NCI-H2227 (cell line): Measurements from ENCODE around the gene OR4S2.

Experiments used
- DNase-seq: peaks from one replicate; lab custom pipeline; 2025; ENCODE audit not compliant: unreplicated experiment; lab: John Stamatoyannopoulos, UW

The OR4S2 gene

GRCh38 chr11:55648027-55648426 lies at the start of gene OR4S2:
TSS of gene OR4S2 (plus strand) at chr11:55648327. CDS start at chr11:55650904, 2,577 bp downstream.
- DNase-seq, result no peak

DNA sequence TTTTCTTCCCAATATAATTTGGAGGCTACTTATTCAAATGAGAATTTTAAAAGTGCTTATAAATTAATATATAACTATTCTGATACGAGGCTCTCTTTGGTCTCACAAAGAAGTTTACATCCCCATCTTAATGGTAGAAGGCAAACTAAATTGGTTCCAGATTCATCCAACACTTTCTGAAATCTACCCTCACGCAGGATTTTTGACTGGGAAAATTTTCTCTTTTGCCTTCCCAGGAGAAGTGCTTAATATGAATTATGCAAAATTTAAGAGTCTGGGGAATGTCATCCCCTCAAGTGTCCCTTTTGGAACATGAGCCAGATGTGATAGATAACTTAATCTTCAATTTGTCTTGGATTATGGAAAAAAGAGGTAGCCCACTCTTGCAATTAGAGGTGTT lies 40.6 kb upstream of the OR4S2 start, which contains the start of gene OR4C11:
Gene OR4C11, minus strand, starts transcription at position 101 of the 400 bp plus-strand sequence. CDS start 3,272 bp downstream, outside the sequence.
- no peak for DNase-seq

- DNase-seq, result no peak
Observed at GRCh38 chr11:55624531-55624930, 23.6 kb upstream of the OR4S2 start.

GRCh38 chr11:55634813-55635212 lies 13.3 kb upstream of the OR4S2 start, which contains the start of gene OR4P4:
TSS of gene OR4P4 (plus strand) at chr11:55635113.
- no peak for DNase-seq

DNA sequence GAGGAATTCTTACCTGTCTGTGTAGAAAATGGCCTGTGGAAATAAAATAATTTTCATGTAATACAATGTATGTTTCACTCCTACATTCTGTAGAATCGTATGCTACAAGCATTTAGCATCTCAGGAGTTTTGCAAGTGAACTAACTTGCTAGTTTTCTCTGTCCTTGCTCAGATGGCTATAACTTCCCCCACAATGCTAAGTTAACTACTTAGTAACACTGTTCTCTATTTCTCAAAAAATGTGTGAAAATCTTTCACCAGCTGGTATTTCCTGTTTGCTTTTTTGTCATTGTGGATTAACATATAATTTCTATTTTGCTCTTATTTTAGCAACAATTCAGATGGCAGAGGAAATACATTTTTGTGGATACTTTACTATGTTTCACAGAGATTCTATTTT lies 4.4 kb downstream of the OR4S2 start:
- DNase-seq, result no peak

DNA sequence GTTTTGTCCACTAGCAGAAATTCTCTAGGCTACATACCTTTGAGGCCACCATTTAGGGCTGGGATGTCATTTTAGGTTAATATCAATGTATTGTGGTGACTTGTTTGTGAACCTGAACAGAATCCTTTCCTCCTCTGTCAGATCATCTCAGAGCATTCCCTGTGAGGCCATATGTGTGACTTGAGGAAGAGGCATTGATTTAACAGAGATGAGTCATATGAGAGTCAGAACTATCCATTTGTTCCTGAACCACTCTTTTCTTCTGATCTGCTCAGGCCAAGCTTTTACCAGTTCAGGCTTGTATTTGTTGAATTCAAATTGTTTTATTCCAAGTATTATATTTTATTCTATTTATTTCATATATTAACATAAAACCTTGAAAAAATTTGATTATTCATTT lies 7.0 kb downstream of the OR4S2 start:
- DNase-seq, result no peak

DNA sequence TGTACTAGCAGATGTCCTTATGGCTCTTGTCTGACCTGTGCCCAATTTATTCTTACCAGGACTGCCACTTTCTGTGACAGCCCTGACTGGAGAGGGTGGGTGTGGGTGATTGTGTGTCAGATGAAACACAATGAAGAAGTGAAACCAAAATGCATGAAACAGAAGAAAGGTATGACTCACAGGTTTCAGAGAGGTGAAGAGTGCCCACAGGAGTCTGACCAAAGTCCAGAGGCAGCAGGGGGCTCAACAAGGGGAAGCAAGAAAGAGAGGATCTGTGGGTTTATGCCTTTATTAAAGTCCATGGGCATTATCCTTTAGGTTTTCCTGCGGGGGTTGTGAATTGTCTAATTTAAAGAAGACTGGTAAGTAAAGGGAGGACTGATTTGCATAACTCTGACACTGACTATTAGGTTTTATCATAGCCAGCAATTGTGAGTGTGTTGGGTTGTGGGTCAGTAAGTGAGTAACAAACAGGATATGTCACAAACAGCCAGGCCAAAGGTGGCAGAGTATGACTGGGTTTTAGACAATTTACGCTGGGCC lies 10.0 kb downstream of the OR4S2 start:
- no peak for DNase-seq

DNA sequence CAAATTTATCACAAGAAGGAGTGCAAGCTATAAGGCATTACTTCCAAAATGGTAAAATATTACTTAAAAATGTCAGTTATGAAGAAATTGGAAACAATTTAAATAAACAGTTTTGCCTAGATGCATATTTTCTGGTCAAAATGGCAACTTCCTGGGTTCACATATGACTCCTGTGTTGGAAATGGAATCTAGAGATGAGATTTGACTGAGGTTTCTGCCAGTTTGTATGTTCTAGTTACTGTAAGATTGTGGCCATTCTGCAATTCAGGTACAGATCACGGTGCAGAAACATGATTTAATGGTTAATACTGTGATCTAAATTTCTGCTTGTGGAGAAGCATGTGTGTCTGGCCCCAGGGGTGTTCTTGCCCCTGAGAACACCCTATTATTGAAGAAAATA lies 10.5 kb downstream of the OR4S2 start:
- no peak for DNase-seq

DNA sequence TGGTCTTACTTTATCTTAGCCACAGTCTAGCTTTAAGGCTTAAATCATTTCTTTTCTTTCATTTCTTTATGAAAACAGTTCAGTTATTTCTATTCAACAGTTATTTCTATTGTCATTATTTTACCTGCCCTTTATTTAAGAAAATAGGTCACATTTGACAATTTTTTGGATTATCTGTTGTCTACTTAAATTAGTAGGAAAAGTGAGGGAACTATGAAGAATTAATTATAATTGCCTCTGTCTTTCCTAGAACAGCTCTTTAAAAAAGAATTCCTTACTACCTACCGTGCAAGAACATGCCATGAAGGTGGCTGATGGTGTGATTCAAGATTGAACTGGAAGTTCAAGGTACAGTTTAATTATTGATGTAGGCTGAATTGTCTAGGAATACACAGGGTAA lies 13.8 kb downstream of the OR4S2 start, which contains the start of gene OR4C6:
Gene OR4C6, plus strand, starts transcription at position 301 of the 400 bp plus-strand sequence. CDS start 2,966 bp downstream, outside the sequence.
- DNase-seq, result no peak

DNA sequence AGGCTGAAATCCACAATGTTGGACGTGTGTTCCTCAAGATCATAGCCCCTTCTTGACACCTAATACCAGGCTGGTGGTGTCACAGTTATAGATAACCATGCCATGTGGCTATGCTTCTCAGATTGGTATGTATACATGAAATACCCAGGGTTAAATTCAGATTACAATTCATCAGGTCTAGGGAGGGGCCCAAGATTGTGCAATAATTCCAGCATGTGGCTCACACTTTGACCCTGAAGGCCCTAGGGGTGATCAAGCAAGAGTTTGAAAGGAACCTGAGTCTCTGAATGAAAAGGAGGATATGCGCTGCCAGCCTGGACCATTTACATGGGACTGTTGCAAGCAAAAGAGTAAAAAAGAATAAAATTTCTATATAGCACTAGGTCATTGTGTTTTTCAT lies 21.2 kb downstream of the OR4S2 start:
- no peak for DNase-seq

DNA sequence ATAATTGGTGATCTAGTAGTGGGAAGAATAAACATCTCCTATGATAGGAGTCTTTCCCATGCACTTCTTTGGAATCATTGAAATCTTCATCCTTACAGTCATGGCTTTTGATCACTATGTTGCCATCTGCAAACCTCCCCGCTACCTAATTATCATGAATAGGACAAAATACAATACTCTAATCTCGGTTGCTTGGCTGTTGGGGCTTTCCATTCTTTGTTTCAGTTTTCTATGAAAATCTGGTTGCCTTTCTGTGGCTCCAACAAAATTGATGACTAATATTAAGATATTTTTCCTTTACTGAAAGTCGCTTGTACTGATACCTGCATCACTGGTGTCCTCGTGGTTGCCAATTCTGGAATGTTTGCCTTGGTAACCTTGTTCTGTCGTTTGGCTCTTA lies 25.7 kb downstream of the OR4S2 start:
- no peak for DNase-seq

- DNase-seq, result no peak
Observed at GRCh38 chr11:55697817-55698216, 49.7 kb downstream of the OR4S2 start.

GRCh38 chr11:55701429-55701828 lies 53.3 kb downstream of the OR4S2 start:
- DNase-seq, result no peak
